COLO668 (cell line): Measurements from ENCODE around the gene NFIX.

Experiments
- DNase-seq: peaks from one replicate; lab custom pipeline; 2025; ENCODE audit not compliant: unreplicated experiment; lab: John Stamatoyannopoulos, UW

Gene NFIX

DNA sequence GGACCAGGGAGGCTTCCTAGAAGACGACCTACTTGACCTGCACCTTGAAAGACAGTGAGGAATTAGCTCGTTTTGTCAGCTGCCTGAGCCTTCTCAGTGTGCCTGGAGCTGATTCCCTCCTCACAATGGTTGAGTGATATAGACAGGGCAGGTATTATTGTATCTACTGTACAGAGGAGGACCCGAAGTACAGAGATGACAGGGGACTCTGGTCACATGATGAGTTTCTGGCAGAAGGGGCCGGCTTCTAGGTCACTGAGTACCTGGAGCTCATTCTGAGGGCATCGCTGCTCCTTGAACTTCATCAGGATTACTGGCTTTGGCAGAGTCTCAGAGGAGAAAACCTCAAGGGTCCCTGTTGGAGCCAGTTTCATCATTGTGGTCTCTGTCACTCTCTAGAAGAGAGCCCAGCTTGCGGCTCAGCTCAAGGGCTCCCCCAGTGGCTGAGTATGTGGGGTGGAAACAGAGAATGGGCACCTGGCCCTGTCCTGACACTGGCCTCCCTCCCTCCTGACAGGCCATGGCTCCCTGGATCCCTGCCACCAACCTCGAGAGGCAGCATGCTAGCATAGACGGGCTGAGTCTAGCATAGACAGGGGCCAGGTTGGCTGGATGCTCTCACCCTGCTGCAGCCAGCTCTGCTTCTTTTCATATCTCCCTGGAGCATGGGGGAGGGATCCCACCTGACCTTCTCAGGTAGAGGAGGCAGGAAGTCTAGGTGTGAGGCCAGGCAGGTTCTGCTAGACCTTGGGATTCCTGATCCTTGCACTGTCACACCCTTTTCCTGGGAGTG lies 38.7 kb downstream of the NFIX start:
- DNase-seq = peak; percentile 58

DNA sequence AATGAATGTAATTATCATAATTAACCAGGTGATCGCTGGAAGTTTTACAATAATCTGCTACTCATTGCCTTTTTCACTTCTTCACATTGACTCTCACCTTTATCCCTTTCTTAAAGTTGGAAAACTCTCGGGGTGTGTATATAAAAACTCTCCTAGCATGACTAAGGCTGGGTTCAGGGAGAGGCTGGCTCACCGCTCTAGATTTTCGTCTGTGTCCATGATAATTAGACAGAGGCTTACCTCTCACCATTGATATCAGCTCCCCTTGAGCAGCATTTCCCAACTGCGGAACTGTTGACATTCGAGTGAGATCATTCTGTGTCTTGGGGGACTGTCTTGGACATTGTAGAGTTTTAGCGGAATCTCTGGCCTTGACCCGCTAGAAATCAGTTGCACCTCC lies 39.4 kb downstream of the NFIX start:
- DNase-seq = no peak

DNA sequence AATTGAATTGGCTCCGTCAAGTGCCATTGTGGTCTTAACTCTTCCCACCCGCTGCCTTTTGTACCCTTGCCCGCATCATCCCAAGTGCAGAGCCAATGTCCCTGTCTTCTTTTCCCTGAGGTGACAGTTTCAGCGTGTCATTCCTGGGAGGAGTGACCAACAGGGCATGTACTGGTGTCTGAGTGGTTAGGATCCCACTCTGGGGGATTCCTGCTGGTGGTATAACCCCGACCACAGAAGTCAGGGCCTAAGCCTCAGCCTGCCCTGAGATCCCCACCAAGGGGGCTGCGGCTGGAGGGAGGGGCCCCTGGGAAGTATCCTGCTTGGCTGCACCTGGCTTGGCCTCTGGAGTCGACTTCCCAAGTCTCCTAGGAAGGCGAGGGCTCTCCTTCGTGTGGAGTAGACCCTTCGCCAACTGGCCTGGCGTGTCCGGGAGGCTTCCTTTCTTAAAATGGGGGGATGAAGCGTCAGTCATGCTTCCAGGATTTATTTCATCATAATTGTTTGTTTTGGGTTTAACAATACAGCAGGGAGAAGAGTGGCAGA lies 40.6 kb downstream of the NFIX start:
- DNase-seq = no peak

DNA sequence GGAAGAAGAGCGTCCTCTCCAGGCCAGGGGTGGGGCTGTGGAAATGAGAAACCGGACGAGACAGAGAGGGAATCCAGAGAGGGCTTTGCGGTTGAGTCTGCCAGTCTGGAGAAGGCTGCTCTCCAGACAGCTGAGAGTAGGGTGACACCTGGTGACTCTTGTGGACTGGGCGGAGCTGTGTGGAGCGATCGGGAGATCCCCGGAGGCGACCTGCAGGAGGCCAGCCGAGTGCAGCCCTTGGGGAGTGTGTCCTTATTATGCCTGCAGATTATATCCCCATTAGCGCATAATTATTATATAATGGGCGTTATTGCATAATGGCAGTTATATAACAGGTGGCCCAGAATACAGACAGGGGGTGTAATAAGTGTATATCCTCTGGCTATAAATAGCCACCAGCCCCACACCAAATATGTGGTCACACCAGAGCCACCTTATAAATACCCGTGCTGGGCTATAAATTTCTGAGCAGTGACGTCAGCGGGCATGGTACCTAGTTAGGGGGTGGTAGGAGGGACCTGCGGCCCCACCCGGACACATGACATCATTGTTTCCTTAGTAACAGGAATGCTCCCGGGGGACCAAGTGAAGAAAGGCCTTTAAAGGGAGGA lies 41.2 kb downstream of the NFIX start:
- peak; percentile 85 for DNase-seq

DNA sequence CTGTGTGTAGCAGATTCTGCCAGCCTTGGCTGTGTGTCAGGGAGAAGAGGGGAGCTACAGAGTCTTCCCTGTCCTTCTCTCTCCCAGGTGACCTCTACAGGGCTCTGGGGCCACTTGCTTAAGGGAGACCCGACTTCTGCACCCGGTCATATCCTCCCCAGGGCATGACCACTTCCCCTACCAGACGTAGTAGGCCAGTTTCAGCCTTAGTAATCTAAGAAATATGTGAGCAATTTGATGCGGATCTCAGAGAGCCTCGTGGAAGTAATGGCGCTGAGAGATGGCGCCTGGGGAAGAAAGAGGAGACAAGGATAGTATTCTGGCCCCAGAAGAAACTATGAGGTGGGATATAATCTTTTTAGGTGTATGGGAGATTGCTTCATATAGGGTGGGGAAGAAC lies 41.9 kb downstream of the NFIX start:
- no peak for DNase-seq

DNA sequence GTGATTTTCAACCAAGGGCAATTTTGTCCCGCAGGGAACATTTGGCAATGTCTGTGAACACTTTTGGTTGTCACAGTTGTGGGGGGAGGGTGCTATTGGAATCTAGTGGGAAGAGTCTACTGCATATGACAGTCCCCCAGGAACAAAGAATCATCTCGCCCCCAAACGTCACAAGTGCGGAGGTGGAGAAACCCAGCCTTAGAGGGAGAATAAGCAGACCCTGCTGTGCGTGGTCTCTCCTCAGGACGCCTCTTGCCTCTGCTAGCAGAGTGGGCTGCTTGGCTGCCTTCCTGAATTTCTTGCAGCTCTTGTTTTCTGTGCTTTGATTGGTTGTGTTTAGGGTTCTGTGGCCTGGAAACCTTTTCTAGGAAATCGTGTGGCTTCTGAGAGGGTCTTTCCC lies 42.5 kb downstream of the NFIX start:
- no peak for DNase-seq

DNA sequence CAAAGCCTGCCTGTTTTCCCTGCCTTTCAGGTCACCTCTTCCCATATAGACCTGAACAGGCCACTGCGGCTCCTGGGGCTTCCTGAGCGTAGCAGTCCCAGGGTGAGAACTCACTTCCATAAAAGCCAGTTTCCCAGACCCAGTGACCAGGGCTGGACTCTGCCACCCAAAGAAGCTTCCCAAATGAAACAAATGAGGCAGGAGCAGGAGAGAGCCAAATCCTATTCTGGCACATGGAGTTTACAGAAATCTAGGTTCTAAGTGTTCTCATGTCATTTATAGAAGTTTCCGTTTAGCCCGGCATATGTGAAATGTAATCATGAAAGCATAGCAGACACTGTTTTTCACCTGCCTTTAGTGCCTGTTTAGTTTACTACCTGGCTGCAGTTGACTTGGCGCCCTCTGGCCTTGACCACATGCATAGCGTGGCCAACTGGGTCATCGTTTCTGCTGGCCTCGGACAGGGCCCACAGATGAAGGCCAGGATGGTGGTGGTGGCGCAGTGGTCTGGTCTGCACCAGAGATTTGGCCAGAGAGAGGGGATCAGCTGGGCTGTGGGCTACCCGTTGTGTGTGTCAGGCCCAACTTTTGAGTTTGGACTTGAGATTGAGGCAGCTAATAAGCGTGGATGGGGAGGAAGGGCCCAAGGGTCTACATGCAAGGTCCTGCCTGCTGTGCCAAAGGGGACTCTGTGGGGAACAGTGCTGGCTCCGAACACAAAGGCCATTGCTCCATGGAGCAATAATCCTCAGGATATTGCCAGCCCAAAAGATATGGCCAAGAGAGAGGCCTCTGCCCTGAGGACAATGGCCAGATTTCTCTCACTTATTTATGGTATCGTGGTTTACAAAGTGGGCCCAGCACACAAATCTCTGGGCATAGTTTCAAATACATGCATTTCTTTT lies 43.3 kb downstream of the NFIX start:
- no peak for DNase-seq

DNA sequence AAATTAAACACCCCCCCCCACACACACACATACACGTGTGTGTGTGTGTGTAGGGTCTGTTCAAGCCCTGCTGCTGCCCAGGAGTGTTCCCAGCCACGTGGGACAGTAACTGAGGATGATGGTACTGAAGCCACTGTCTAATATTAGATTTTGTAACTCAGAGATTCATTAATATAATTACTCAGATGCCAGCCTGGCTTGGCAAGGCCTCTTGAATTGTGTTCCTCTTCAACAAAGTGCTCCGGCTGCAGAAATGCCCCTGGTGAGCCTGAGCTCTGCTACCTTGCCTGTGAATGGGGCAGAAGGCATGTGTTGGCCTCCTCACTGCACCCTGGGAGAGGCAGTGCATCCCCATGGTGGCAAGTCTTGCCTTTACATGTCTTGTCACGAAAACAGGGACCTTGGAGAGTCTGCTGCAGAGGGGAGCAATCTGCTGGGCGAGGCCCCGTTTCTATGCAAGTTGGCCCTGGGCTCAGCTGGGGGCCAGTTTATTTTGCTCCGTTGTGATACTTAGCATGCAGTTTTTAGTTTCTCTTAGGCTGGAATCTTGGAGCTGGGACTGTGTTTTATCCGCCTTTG lies 44.0 kb downstream of the NFIX start:
- no peak for DNase-seq

DNA sequence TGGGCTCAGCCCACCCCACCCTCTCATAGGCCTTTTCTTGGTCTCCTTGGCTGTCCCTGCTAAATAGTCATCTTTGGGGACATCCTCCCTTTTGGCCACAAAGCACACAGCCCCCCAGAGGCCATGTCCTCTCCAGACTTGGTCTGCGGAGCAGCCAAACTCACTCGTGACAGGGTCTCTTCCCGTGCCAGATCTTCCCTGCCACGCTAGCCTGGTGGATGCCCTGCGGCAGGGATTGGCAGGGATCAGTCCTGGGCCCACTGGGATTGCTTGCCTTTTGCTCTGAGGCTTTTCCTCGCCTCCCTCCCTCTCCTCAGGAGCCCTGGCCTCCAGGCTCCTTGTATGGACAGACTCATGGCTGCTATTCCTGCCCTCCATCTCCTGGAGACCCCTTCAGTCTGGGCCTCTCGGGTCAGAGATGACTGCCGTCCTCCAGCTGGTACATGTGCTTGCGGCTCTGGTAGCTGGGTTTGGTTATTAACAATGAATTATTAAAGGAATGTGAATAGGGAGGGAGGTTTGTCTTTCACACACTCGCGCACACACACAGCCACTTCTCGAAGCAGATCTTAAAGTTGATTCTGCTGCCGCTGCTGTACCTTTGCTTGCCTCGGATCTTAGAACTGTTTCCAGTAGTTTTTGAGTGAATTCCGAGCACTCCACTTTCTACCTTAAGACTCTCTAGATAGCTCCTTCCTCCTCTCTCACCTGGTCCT lies 45.1 kb downstream of the NFIX start:
- no peak for DNase-seq

DNA sequence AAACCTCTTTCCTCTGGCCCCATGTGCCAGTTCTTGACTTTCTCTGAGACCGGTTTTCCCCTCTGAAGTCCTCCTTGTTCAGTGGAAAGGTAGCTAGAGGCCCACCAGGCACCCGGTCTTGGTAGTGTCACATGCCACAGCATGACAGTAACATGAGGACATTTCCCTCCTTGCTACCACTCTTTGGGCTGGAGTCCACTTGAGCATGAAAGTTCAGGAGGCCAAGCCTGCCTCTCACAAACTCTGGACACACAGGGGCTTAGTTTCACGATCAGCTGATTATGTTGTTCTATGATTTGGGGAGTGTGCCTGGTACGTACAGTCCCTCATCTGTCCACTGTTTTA lies 45.6 kb downstream of the NFIX start:
- DNase-seq = no peak

DNA sequence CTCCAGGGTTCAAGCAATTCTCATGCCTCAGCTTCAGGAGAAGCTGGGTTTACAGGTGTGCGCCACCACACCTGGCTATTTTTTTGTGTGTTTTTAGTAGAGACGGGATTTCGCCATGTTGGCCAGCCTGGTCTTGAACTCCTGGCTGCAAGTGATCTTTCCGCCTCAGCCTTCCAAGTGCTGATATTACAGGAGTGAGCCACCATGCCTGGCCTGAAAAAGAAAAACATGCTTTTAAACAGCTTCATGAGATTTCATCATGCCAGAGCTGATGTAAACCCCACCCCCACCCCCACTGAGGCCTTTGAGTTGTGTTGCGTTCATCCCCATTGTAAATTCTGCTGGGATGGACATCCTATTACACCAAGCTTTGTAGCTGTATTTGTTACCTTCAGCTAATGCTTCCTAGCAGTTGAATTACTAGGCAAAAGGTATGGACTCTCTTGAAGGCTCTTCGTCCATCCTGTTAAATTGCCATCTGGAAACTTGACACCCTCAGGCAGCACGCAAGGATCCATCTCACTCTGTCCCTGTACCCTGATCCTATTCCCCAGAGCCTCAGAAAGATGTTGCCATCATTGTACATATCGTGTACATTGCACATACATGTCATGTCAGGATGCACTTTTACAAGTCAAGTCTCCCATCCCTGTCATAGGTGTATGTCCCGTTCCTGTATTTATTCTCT lies 47.3 kb downstream of the NFIX start:
- DNase-seq = no peak

DNA sequence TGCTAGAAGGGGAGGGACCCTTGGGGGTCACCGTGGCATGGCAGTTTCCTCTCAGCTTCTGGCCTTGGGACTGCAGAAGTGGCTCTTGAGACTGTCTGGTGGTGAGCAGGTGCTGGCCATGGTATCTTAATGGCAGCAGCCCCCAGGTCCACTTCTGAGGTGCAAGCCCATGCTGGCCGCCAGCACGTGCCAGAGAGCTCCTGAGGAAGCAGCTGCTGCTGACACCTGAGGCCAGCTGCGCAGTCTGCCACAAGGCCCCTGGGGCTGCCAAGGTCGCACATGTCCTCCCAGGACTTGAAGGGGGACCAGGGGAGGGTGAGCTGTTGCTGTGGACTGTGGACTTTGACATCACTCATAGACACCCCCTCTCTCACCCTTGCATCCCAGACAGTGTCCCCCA lies 48.0 kb downstream of the NFIX start:
- DNase-seq = peak; percentile 59

DNA sequence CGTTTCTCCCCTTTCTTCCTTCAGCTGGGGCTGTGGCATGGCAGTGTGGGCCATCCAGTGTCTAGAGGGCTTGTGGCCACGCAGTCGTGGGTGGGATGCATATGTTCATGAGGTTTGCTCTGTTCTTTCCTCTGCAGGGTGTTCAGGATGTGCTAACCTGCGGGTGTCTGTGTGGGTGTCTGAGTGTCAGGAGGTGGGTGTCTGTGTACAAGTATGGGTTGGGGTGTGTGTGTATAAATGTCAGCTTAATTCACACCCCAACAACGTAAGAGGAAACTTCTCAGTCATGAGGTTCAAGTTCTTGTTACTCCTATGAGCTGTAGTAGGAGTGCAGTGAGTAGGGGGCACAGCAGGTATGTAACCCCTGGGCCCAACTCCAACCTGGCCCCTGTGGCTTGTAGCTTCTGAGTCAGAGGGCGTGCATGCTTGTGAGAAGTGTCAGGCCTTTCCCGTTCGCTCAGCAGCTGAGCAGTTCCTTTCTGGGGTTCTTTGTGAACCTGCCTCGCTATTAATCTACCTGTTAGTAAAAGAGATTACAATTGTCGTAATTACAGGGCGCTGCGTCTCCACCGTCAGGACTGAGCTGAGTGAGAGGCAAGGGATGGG lies 49.1 kb downstream of the NFIX start:
- DNase-seq = no peak

DNA sequence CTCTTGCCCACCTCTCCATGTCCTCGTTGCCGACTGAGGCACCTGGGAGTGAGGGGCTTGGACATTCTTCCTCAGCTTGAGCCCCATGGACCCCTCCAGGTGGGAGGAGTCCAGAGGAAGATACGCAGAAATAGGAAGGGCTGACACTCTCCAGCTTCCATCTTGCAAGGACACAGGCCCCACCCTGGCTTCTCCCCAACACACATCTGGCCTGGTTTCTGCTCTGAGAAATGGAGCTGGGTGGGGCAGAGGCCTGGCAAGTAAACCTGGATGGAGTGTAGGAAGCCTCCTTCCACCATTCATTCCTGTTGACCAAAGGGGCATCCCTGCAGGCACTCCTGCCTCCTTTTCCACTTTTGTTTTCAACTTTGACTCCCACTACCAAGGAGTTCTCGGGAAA lies 50.5 kb downstream of the NFIX start:
- DNase-seq = no peak

DNA sequence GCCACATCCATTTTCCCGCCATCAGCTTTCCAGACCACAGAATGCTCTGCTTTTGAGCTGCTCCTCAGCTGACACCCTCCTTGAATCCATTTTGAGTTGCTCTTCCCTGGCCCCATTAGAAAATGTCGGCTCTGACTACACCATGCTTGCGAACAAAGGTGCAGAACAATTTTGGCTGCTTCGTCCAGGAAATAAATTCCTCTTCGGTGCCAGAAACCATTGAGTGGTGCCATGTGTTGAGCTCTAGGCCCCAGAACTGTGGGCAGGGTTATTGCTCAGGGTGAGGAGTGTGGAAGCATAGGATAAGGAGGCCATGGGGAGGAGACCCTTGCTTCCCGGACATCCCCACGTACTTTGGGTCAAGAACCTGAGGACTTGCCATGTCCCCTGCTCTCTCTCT lies 52.1 kb downstream of the NFIX start:
- no peak for DNase-seq

DNA sequence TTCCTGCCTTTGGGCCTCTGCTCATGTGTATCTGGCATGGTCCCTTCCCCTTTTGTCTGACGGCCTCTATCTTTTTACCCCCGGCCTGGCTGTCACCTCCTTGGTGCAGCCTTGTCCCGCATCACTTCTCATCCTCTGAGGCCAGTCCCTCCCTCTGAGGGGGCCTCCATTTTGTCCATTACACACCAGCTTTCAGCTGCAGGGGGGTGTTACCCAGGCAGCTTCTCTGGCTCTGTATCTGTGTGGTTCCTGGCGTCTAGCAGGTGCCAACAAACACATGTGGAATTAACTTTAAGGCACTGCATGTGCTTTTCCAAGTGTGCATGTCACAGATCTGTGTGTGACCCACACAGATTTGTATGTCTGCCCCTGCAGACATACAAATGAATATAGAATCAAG lies 55.0 kb downstream of the NFIX start:
- no peak for DNase-seq

DNA sequence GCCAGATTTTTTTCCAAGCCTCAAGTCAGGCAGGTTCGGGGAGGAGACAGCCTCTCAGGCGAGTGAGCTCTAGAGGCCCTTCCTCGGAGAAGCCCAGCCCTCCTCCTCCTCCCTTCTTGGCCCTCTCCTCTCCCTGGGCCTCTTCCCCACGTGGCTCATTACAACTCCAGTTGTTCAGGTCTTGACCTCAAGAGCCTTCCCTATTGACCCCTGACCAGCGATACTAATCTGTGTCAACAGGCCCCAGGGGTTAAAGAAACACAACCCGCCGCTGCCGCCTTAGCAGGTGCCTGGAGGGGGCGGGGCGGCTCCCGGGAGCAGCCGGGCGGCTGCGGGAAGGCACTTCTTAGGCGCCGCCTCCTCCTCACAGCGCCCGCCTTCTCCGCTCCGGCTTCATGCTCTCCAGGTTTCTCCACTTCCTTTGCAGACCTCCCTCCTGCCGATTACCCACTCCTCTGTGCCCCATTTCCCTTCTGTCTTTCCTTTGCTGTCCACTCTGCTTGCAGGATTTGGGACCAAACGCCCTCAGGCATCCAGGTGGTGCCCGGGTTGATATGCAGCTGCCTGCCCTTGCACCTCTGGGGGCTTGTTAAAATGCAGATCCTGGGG lies 56.4 kb downstream of the NFIX start:
- peak; percentile 66 for DNase-seq

DNA sequence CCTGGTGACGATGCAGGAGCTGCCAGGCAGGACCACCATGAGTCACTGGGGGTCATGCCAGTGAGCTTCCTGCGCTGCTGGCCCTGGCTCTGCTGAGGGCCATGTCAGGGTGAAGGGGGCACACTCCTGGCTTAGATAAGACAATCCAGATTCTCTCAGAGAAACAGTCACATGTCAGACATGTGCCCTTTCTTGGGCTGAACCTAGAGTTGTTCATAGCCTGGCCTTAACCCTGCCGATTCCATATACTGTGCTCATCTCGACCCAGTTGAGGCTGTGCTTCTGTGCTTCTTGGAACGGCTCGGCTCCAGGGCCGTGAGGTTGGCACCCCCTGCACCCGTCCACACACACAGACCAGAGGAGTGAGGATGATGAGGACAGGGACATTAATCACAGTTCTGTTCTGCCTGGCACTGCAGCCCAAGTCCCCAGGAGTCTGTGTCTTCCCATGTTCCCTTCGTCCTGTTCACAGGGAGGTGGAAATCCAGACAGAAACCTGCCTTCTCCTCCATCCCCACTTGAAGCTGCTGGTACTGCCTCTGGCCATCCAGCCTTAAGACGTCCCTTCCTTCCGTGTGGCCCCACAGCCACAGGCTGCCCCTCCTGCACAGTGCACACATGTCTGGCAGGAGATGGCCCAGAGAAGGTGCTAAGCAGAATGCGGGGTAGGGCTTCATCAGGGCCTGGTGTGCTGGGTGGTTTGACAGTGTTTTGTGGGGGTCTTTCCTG lies 57.3 kb downstream of the NFIX start:
- DNase-seq = no peak

DNA sequence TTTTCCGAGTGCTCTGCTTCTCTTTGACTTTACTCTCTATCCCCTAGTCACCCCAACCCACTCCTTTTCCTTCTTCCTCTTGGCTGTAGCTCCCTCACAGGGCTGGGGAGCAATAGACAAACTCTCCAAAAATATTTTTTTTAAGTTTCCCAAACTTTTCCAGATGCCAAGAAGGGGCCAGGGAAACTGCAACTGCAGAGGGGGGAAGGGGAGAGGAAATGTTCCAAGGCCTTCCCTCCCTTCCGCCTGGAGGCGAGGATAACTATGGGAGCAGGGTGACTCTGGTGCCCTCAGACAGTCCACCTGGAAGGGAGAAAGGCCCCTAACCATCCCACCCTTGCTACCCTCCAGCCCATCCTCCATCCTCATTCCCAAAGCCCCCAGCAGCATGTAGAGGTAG lies 58.0 kb downstream of the NFIX start:
- DNase-seq = no peak
